ENCODE data around the gene ZNF644.
A peak's percentile ranks its signal among the peaks of the same experiment; 100 is the strongest.
"Not testable (repeated sequence)": the region's sequence is repeated elsewhere in the genome, so short reads cannot be mapped to it uniquely, and the experiment has no call there.

The ZNF644 gene

GRCh38 chr1:90977522-90977921 lies 44.3 kb downstream of the ZNF644 start:
- no peak for DNase-seq

- DNase-seq = peak; percentile 56
Observed at GRCh38 chr1:90973897-90974798, 47.7 kb downstream of the ZNF644 start.

- DNase-seq = no peak
Observed at GRCh38 chr1:90970208-90970607, 51.6 kb downstream of the ZNF644 start.

GRCh38 chr1:90969241-90969640 lies 52.6 kb downstream of the ZNF644 start:
- no peak for DNase-seq

GRCh38 chr1:90964444-90965035 lies 57.3 kb downstream of the ZNF644 start:
- peak; percentile 20 for DNase-seq

GRCh38 chr1:90963651-90964050 lies 58.2 kb downstream of the ZNF644 start:
- no peak for DNase-seq

GRCh38 chr1:90963236-90963635 lies 58.6 kb downstream of the ZNF644 start:
- DNase-seq = no peak

GRCh38 chr1:90959352-90960206 lies 62.3 kb downstream of the ZNF644 start:
- DNase-seq = peak; percentile 20

- DNase-seq = no peak
Observed at GRCh38 chr1:90957497-90957896, 64.3 kb downstream of the ZNF644 start.

- no peak for DNase-seq
Observed at GRCh38 chr1:90955769-90956168, 66.1 kb downstream of the ZNF644 start.

GRCh38 chr1:90952906-90953305 lies 68.9 kb downstream of the ZNF644 start:
- DNase-seq = no peak

- DNase-seq = no peak
Observed at GRCh38 chr1:90951009-90951408, 70.8 kb downstream of the ZNF644 start.

GRCh38 chr1:90948301-90948700 lies 73.5 kb downstream of the ZNF644 start:
- DNase-seq = no peak

- no peak for DNase-seq
Observed at GRCh38 chr1:90946630-90947029, 75.2 kb downstream of the ZNF644 start.

- DNase-seq = no peak
Observed at GRCh38 chr1:90945287-90945686, 76.5 kb downstream of the ZNF644 start.

- DNase-seq = no peak
Observed at GRCh38 chr1:90943966-90944365, 77.9 kb downstream of the ZNF644 start.

GRCh38 chr1:90940746-90941145 lies 81.1 kb downstream of the ZNF644 start:
- no peak for DNase-seq

- no peak for DNase-seq
Observed at GRCh38 chr1:90936731-90937130, 85.1 kb downstream of the ZNF644 start.

GRCh38 chr1:90936061-90936460 lies 85.8 kb downstream of the ZNF644 start:
- DNase-seq = no peak

- not testable (repeated sequence) for DNase-seq
Observed at GRCh38 chr1:90928231-90928630, 93.6 kb downstream of the ZNF644 start.

- DNase-seq = not testable (repeated sequence)
Observed at GRCh38 chr1:90927674-90928073, 94.2 kb downstream of the ZNF644 start.

GRCh38 chr1:90926971-90927370 lies 94.9 kb downstream of the ZNF644 start:
- no peak for DNase-seq

Measured in HCEC 1CT (cell line).